Stomach smooth muscle (tissue), 2 donors: ENCODE results near the gene TMEM63C.

ENCODE experiments used
- H3K27ac ChIP-seq: one replicate; pipeline ENCODE4 v1.7.0; 2013; ENCODE audit warnings: mild to moderate bottlenecking, low read length, inconsistent platforms
- H3K27me3 ChIP-seq, 2 donors: one replicate each; pipeline ENCODE4 v1.7.0; 2013; ENCODE audit warnings: low read length in 2 of 2; ENCODE audit not compliant: insufficient read depth in 2 of 2, control insufficient read depth in 1 of 2
- H3K36me3 ChIP-seq, 2 donors: one replicate each; pipeline ENCODE4 v1.7.0; 2013; ENCODE audit warnings: low read length in 2 of 2; ENCODE audit not compliant: control insufficient read depth in 2 of 2, insufficient read depth in 2 of 2
- H3K4me1 ChIP-seq: one replicate; pipeline ENCODE4 v1.7.0; 2013; ENCODE audit warnings: low read length; ENCODE audit not compliant: control insufficient read depth, insufficient read depth
- H3K4me3 ChIP-seq, 2 donors: one replicate each; pipeline ENCODE4 v1.7.0; 2013; ENCODE audit warnings: low read length in 2 of 2
- H3K9ac ChIP-seq, 2 donors: one replicate each; pipeline ENCODE4 v1.7.0; 2013; ENCODE audit warnings: low read length in 2 of 2, mild to moderate bottlenecking in 1 of 2
- H3K9me3 ChIP-seq, 2 donors: one replicate each; pipeline ENCODE4 v1.7.0; 2013; ENCODE audit warnings: low read length in 2 of 2; ENCODE audit not compliant: control insufficient read depth in 2 of 2
- donor health status: healthy.
- donor health status: Pancreatic carcinoma.

The TMEM63C gene

GRCh38 chr14:77208979-77209318 lies 27.4 kb downstream of the TMEM63C start:
- Histone ChIP-seq H3K27ac (no peak overlapping the region), H3K36me3 (no peaks in the 10 kb centered on the region), H3K27me3 (peaks cover 1 to 6% of the 10 kb centered on the region in 2 donors), H3K4me3 (no peak overlapping the region), H3K9ac (no peak overlapping the region), H3K9me3 (no peaks in the 10 kb centered on the region), H3K4me1 (no peaks in the 10 kb centered on the region)

- Histone ChIP-seq H3K27ac (no peak overlapping the region), H3K9ac (no peak overlapping the region), H3K4me1 (no peaks in the 10 kb centered on the region), H3K4me3 (no peak overlapping the region), H3K36me3 (no peaks in the 10 kb centered on the region), H3K9me3 (no peaks in the 10 kb centered on the region), H3K27me3 (peaks cover 8 to 13% of the 10 kb centered on the region in 2 donors)
Observed at GRCh38 chr14:77212097-77212870, 30.7 kb downstream of the TMEM63C start.

- no peaks in the 10 kb centered on the region for H3K4me1 ChIP-seq
- no peak overlapping the region for H3K9ac ChIP-seq
- no peak overlapping the region for H3K4me3 ChIP-seq
- peaks cover 8 to 13% of the 10 kb centered on the region in 2 donors for H3K27me3 ChIP-seq
- no peaks in the 10 kb centered on the region for H3K36me3 ChIP-seq
- no peak overlapping the region for H3K27ac ChIP-seq
- no peaks in the 10 kb centered on the region for H3K9me3 ChIP-seq
Observed at GRCh38 chr14:77212943-77213678, 31.5 kb downstream of the TMEM63C start.

- H3K9ac ChIP-seq: no peak overlapping the region
Observed at GRCh38 chr14:77213679-77214016, 32.0 kb downstream of the TMEM63C start.

GRCh38 chr14:77214216-77214615 lies 32.6 kb downstream of the TMEM63C start:
- no peak overlapping the region for H3K27ac ChIP-seq
- H3K4me1 ChIP-seq: no peaks in the 10 kb centered on the region
- H3K36me3 ChIP-seq: no peaks in the 10 kb centered on the region
- peaks cover 8 to 13% of the 10 kb centered on the region in 2 donors for H3K27me3 ChIP-seq
- H3K9ac ChIP-seq: no peak overlapping the region
- H3K9me3 ChIP-seq: no peaks in the 10 kb centered on the region
- no peak overlapping the region for H3K4me3 ChIP-seq

More at GRCh38 chr14:77213679-77214016, 32.0 kb downstream of the TMEM63C start:
- H3K36me3 ChIP-seq: no peaks in the 10 kb centered on the region
- H3K27ac ChIP-seq: no peak overlapping the region
- H3K27me3 ChIP-seq: peaks cover 8 to 13% of the 10 kb centered on the region in 2 donors
- no peaks in the 10 kb centered on the region for H3K4me1 ChIP-seq
- no peaks in the 10 kb centered on the region for H3K9me3 ChIP-seq
- H3K4me3 ChIP-seq: no peak overlapping the region

GRCh38 chr14:77217551-77217950 lies 36.0 kb downstream of the TMEM63C start:
- no peaks in the 10 kb centered on the region for H3K36me3 ChIP-seq
- H3K4me1 ChIP-seq: no peaks in the 10 kb centered on the region
- H3K27me3 ChIP-seq: peaks cover 11 to 26% of the 10 kb centered on the region in 2 donors
- no peaks in the 10 kb centered on the region for H3K9me3 ChIP-seq
- no peak overlapping the region for H3K9ac ChIP-seq
- H3K4me3 ChIP-seq: no peak overlapping the region
- H3K27ac ChIP-seq: no peak overlapping the region

- peaks cover 14 to 19% of the 10 kb centered on the region in 2 donors for H3K27me3 ChIP-seq
- H3K9ac ChIP-seq: no peak overlapping the region
- H3K4me3 ChIP-seq: no peak overlapping the region
Observed at GRCh38 chr14:77219591-77219990, 38.0 kb downstream of the TMEM63C start.

GRCh38 chr14:77220246-77221017 lies 38.8 kb downstream of the TMEM63C start:
- Histone ChIP-seq H3K4me1 (no peaks in the 10 kb centered on the region), H3K36me3 (no peaks in the 10 kb centered on the region), H3K27me3 (peaks cover 14 to 19% of the 10 kb centered on the region in 2 donors), H3K27ac (no peak overlapping the region), H3K9me3 (no peaks in the 10 kb centered on the region), H3K9ac (no peak overlapping the region), H3K4me3 (no peak overlapping the region)

More at GRCh38 chr14:77219591-77219990, 38.0 kb downstream of the TMEM63C start:
- H3K4me1 ChIP-seq: no peaks in the 10 kb centered on the region
- H3K9me3 ChIP-seq: no peaks in the 10 kb centered on the region
- H3K27ac ChIP-seq: no peak overlapping the region
- no peaks in the 10 kb centered on the region for H3K36me3 ChIP-seq

GRCh38 chr14:77221241-77221871 lies 39.8 kb downstream of the TMEM63C start:
- Histone ChIP-seq H3K9ac (no peak overlapping the region), H3K36me3 (no peaks in the 10 kb centered on the region), H3K4me3 (no peak overlapping the region), H3K9me3 (no peaks in the 10 kb centered on the region), H3K4me1 (no peaks in the 10 kb centered on the region), H3K27me3 (peaks cover 14 to 19% of the 10 kb centered on the region in 2 donors), H3K27ac (no peak overlapping the region)

- Histone ChIP-seq H3K9me3 (no peaks in the 10 kb centered on the region), H3K27ac (no peak overlapping the region), H3K36me3 (no peaks in the 10 kb centered on the region), H3K4me1 (no peaks in the 10 kb centered on the region), H3K9ac (no peak overlapping the region), H3K4me3 (no peak overlapping the region), H3K27me3 (peaks cover 12 to 13% of the 10 kb centered on the region in 2 donors)
Observed at GRCh38 chr14:77222546-77223225, 41.1 kb downstream of the TMEM63C start.
